Right lobe of liver (tissue), 6 donors: ENCODE results near the gene GPS2. TPM values are rescaled to one million over a fixed set of nuclear protein-coding genes. Genes with fewer than 3 reads are reported as not detected.
"Not testable (repeated sequence)": the region's sequence is repeated elsewhere in the genome, so short reads cannot be mapped to it uniquely, and the experiment has no call there.

Experiments
- ATAC-seq, 4 donors: fragments of 200-7000 bp; cut with Tn5 transposase; one replicate each; pipeline ENCODE4 v1.9.1; 2020; ENCODE audit warnings: mild to moderate bottlenecking in 4 of 4, moderate library complexity in 4 of 4
- DNase-seq, 3 donors: peaks; one replicate each; pipeline ENCODE4 v3.0.0-alpha.2; 2020
- H3K27ac ChIP-seq, 3 donors: fragments of 200-600 bp; one replicate each; pipeline ENCODE4 v1.8.0; 2022
- H3K27me3 ChIP-seq, 2 donors: fragments of 200-600 bp; one replicate each; pipeline ENCODE4 v1.8.0; 2022
- H3K36me3 ChIP-seq, 4 donors: fragments of 200-600 bp; sonication (generic) in 1 of 4; one replicate each; pipeline versions ENCODE4 v1.5.1 to v1.8.0; 2017 to 2022; ENCODE audit warnings: control low read depth in 1 of 4
- H3K4me1 ChIP-seq, 4 donors: fragments of 200-600 bp; sonication (generic) in 1 of 4; one replicate each; pipeline versions ENCODE4 v1.5.1 to v1.8.0; 2017 to 2022; ENCODE audit warnings: control low read depth in 1 of 4
- H3K4me3 ChIP-seq, 3 donors: fragments of 200-600 bp; one replicate each; pipeline ENCODE4 v1.8.0; 2022
- H3K9me3 ChIP-seq, 4 donors: fragments of 200-600 bp; sonication (generic) in 1 of 4; one replicate each; pipeline versions ENCODE4 v1.5.1 to v1.8.0; 2017 to 2022; ENCODE audit warnings: control low read depth in 1 of 4
- CTCF ChIP-seq, 4 donors: fragments of 200-600 bp in 3 of 4; fragments of 450-650 bp in 1 of 4; IDR thresholded peaks; one replicate each; pipeline versions ENCODE4 v1.5.1 to v1.8.0; 2016 to 2022; ENCODE audit warnings: antibody characterized with exemption in 4 of 4, mild to moderate bottlenecking in 2 of 4
- POLR2A ChIP-seq: fragments of 450-650 bp; IDR thresholded peaks from one replicate; pipeline ENCODE4 v1.6.1; 2017; ENCODE audit warnings: antibody characterized with exemption, mild to moderate bottlenecking
- WGBS: methylation state at CpG from one replicate; pipeline ENCODE4 v1.1.6; 2018; ENCODE audit warnings: low coverage, low lambda C conversion rate; ENCODE audit not compliant: insufficient coverage; ENCODE audit errors: missing lambda C conversion rate; 5-methylcytosine and 5-hydroxymethylcytosine counted together
- intact Hi-C, 2 donors: fragments of 100-400 bp; cut with DNase I; formaldehyde crosslinking; loops; one replicate each; pipeline versions ENCODE4 v1.11.2 to v1.14.1; 2022
- total RNA-seq, 6 experiments: library from RNA; depleted of rRNA in 2 of 6; stranded (reverse); fragments of >200 nt in 2 of 6; fragmentation: NEBNext Ultra II Directional in 3 of 6; extraction: Animal tissue kit (Norgen Biotek cat#: 25700) in 3 of 6; gene quantifications; one replicate each; pipeline versions ENCODE4 v1.1.0 to v1.2.4, GENCODE V29; 2016 to 2023
- donor health status: DM: no; HTN: yes; CAD: no.
- donor health status: DM: no; HTN: no; CAD: no.
- donor health status: DM: no; HTN: no; CAD: no.
- donor health status: DM: no; HTN: yes; CAD: no.
- donor health status: DM: no; HTN: yes; CAD: no.

The GPS2 gene
- total RNA-seq, 6 experiments from 2014 or later, result 22.0 to 48.1 (median 23.2) TPM

GRCh38 chr17:7334938-7335538, 19.9 kb upstream of the GPS2 start:
- H3K36me3 ChIP-seq, result no peaks in the 10 kb centered on the region
- H3K4me1 ChIP-seq, result peaks cover 0 to 7% (median 0%) of the 10 kb centered on the region in 4 donors
- H3K4me3 ChIP-seq, result no peak overlapping the region
- DNase-seq, result no peak
- no CpG with 5 or more reads among the region's 3 CpGs for WGBS
- H3K27me3 ChIP-seq, result no peaks in the 10 kb centered on the region
- H3K9me3 ChIP-seq, result no peaks in the 10 kb centered on the region
- TF ChIP-seq CTCF (IDR thresholded peaks at IDR 0.05), result no peak
- TF ChIP-seq POLR2A, result no peak
- intact Hi-C loops, result no loop called here
- H3K27ac ChIP-seq, result no peak overlapping the region
- peak in 1 of 4 donors; percentile 7 for ATAC-seq

GRCh38 chr17:7332600-7333069, 17.5 kb upstream of the GPS2 start:
- WGBS, result 41% methylated on average over 11 of the region's 14 CpGs
- peaks cover 0 to 14% (median 3%) of the 10 kb centered on the region in 4 donors for H3K4me1 ChIP-seq
- H3K27ac ChIP-seq, ATAC-seq, DNase-seq, H3K9me3 ChIP-seq, intact Hi-C loops, H3K4me3 ChIP-seq, H3K27me3 ChIP-seq, H3K36me3 ChIP-seq: not testable (repeated sequence)

- intact Hi-C loops, result no loop called here
- TF ChIP-seq CTCF (IDR thresholded peaks at IDR 0.05), result no peak
- TF ChIP-seq POLR2A, result no peak
- H3K27me3 ChIP-seq, result no peaks in the 10 kb centered on the region
- no peak for ATAC-seq
- H3K27ac ChIP-seq, result no peak overlapping the region
- no peak for DNase-seq
- no peaks in the 10 kb centered on the region for H3K9me3 ChIP-seq
- H3K4me1 ChIP-seq, result peaks cover 0 to 14% (median 3%) of the 10 kb centered on the region in 4 donors
- WGBS, result 80% methylated on average over 1 of the region's 7 CpGs
- H3K4me3 ChIP-seq, result no peak overlapping the region
- H3K36me3 ChIP-seq, result no peaks in the 10 kb centered on the region
Measured at GRCh38 chr17:7332111-7332510, 17.0 kb upstream of the GPS2 start.

- no peak for TF ChIP-seq CTCF (IDR thresholded peaks at IDR 0.05)
- TF ChIP-seq POLR2A, result no peak
- Histone ChIP-seq H3K4me1 (peaks cover 0 to 14% (median 3%) of the 10 kb centered on the region in 4 donors), H3K27ac (peak overlapping the region in 2 of 3 donors; percentile 79 to 92), H3K27me3 (no peaks in the 10 kb centered on the region), H3K36me3 (no peaks in the 10 kb centered on the region), H3K4me3 (peak overlapping the region; percentile 98 to 100 (median 99)), H3K9me3 (no peaks in the 10 kb centered on the region)
- ATAC-seq, result no peak
- DNase-seq, result no peak
- WGBS, result 86% methylated on average over 5 of the region's 13 CpGs
- intact Hi-C loops, result no loop called here
Measured at GRCh38 chr17:7330638-7331015, 15.5 kb upstream of the GPS2 start.

- peak overlapping the region; percentile 98 to 100 (median 99) for H3K4me3 ChIP-seq
- WGBS, result 0% methylated on average over 4 of the region's 34 CpGs
- peak; percentile 76 to 82 (median 78) for DNase-seq
- H3K4me1 ChIP-seq, result peaks cover 0 to 14% (median 3%) of the 10 kb centered on the region in 4 donors
- ATAC-seq, result peak; percentile 59 to 69 (median 63)
- TF ChIP-seq POLR2A (no peak), CTCF (IDR thresholded peaks at IDR 0.05) (no peak)
- intact Hi-C loops, result no loop called here
- H3K36me3 ChIP-seq, result no peaks in the 10 kb centered on the region
- H3K9me3 ChIP-seq, result no peaks in the 10 kb centered on the region
- H3K27ac ChIP-seq, result peak overlapping the region; percentile 76 to 92 (median 79)
- no peaks in the 10 kb centered on the region for H3K27me3 ChIP-seq
Measured at GRCh38 chr17:7329997-7330637, 15.0 kb upstream of the GPS2 start.
